Pancreas (tissue), 10 donors: ENCODE data around the gene GALM. TPM values are rescaled to one million over a fixed set of nuclear protein-coding genes. Genes with fewer than 3 reads are reported as not detected.

Experiments used
- ATAC-seq, 4 donors: fragments of 200-7000 bp; cut with Tn5 transposase; one replicate each; pipeline versions ENCODE4 v1.8.0 to v1.9.1; 2020; ENCODE audit warnings: mild to moderate bottlenecking in 4 of 4, moderate library complexity in 4 of 4
- DNase-seq, 6 donors: peaks; one replicate each; pipeline ENCODE4 v3.0.0-alpha.2; 2020
- FAIRE-seq: peaks from 2 replicates; lab custom pipeline; 2012; peaks lifted over from hg19 to GRCh38; lab: Jason Lieb, UNC
- H3K27ac ChIP-seq, 4 donors: fragments of 200-600 bp; sonication (generic); 1 replicate in 3 of 4; 2 replicates in 1 of 4; pipeline versions ENCODE4 v1.5.0 to v1.8.0; 2020
- H3K27me3 ChIP-seq, 4 donors: fragments of 200-600 bp; one replicate each; pipeline ENCODE4 v1.8.0; 2021
- H3K36me3 ChIP-seq, 3 donors: fragments of 200-600 bp; sonication (generic) in 1 of 3; one replicate each; pipeline versions ENCODE4 v1.5.0 to v1.8.0; 2020 to 2021
- H3K4me1 ChIP-seq, 3 donors: fragments of 200-600 bp; one replicate each; pipeline ENCODE4 v1.8.0; 2021
- H3K4me3 ChIP-seq, 4 donors: fragments of 200-600 bp; sonication (generic) in 2 of 4; one replicate each; pipeline versions ENCODE4 v1.5.0 to v1.8.0; 2020 to 2021
- H3K9me3 ChIP-seq, 4 donors: fragments of 200-600 bp; one replicate each; pipeline ENCODE4 v1.8.0; 2021
- CTCF ChIP-seq, 4 donors: fragments of 200-600 bp; sonication (generic) in 3 of 4; IDR thresholded peaks; one replicate each; pipeline versions ENCODE4 v1.5.0 to v1.8.0; 2021; ENCODE audit warnings: antibody characterized with exemption in 4 of 4
- WGBS, 2 donors: extraction: QIAGEN DNeasy Blood & Tissue Kit; methylation state at CpG; one replicate each; pipeline ENCODE4 v1.1.7; 2013; 5-methylcytosine and 5-hydroxymethylcytosine counted together
- intact Hi-C, 3 donors: fragments of 100-400 bp; cut with DNase I; formaldehyde crosslinking; loops; one replicate each; pipeline versions ENCODE4 v1.11.1 to v1.14.2; 2022
- polyA plus RNA-seq, 2 donors: library from polyadenylated mRNA; stranded (reverse); fragments of 200-250 nt; gene quantifications; one replicate each; pipeline ENCODE4 v1.2.3, GENCODE V29; 2013
- total RNA-seq, 6 donors: library from RNA; stranded (reverse); fragmentation: NEBNext Ultra II Directional in 4 of 6; extraction: Animal tissue kit (Norgen Biotek cat#: 25700) in 4 of 6; gene quantifications; one replicate each; pipeline versions ENCODE4 v1.2.1 to v1.2.4, GENCODE V29; 2021 to 2023
- donor health status: healthy with polysubstance abuse.
- donor health status: DM: no; HTN: no; CAD: no; lungs with moderate emphysema.
- donor health status: DM: no; HTN: no; CAD: no.
- donor health status: control.
- donor health status: control.
- donor health status: Bipolar disorder and iron deficiency.
- donor health status: DM: yes; HTN: yes; CAD: no.
- donor health status: DM: no; HTN: no; CAD: no.
- donor health status: DM: no; HTN: no; CAD: no.
- donor health status: DM: yes; HTN: yes; CAD: no.

GALM gene
- total and polyA plus RNA-seq, 8 donors: 5.4 to 10.9 (median 7.4) TPM

GRCh38 chr2:38718601-38719000, 52.7 kb downstream of the GALM start:
- WGBS, 2 donors: 90 to 93% methylated on average over 4 of the region's 4 CpGs
- no peaks in the 10 kb centered on the region for H3K9me3 ChIP-seq
- H3K27ac ChIP-seq: no peak overlapping the region
- FAIRE-seq: no peak
- intact Hi-C loops: no loop called here
- H3K27me3 ChIP-seq: no peaks in the 10 kb centered on the region
- no peak for DNase-seq
- TF ChIP-seq CTCF (IDR thresholded peaks at IDR 0.05): no peak
- peaks cover 0 to 16% (median 4%) of the 10 kb centered on the region in 3 donors for H3K4me1 ChIP-seq
- H3K4me3 ChIP-seq: no peak overlapping the region
- H3K36me3 ChIP-seq: no peaks in the 10 kb centered on the region
- ATAC-seq: no peak

- H3K4me3 ChIP-seq: no peak overlapping the region
- no peaks in the 10 kb centered on the region for H3K36me3 ChIP-seq
- TF ChIP-seq CTCF (IDR thresholded peaks at IDR 0.05): no peak
- no peak for FAIRE-seq
- no peaks in the 10 kb centered on the region for H3K9me3 ChIP-seq
- 92% methylated on average over 12 of the region's 12 CpGs for whole genome bisulfite sequencing, 2 donors
- peaks cover 0 to 16% (median 4%) of the 10 kb centered on the region in 3 donors for H3K4me1 ChIP-seq
- ATAC-seq: no peak
- H3K27ac ChIP-seq: no peak overlapping the region
- H3K27me3 ChIP-seq: no peaks in the 10 kb centered on the region
- intact Hi-C loops: no loop called here
- DNase-seq: no peak
Measured at GRCh38 chr2:38719706-38720105, 53.8 kb downstream of the GALM start.

GRCh38 chr2:38720613-38721241, 54.8 kb downstream of the GALM start:
- FAIRE-seq: no peak

GRCh38 chr2:38722271-38723061, 56.6 kb downstream of the GALM start:
- Histone ChIP-seq H3K36me3 (no peaks in the 10 kb centered on the region), H3K9me3 (no peaks in the 10 kb centered on the region), H3K4me1 (peaks cover 0 to 12% (median 4%) of the 10 kb centered on the region in 3 donors), H3K27me3 (no peaks in the 10 kb centered on the region), H3K4me3 (no peak overlapping the region), H3K27ac (peak overlapping the region in 2 of 4 donors; percentile 24 to 28)
- intact Hi-C loops: no loop called here
- ATAC-seq (peak in 1 of 4 donors; percentile 3), DNase-seq (no peak), FAIRE-seq (no peak)
- TF ChIP-seq CTCF (IDR thresholded peaks at IDR 0.05): no peak
- WGBS, 2 donors: 63 to 65% methylated on average over 9 of the region's 9 CpGs

More at GRCh38 chr2:38720613-38721241, 54.8 kb downstream of the GALM start:
- no peaks in the 10 kb centered on the region for H3K9me3 ChIP-seq
- intact Hi-C loops: no loop called here
- H3K4me1 ChIP-seq: peaks cover 0 to 12% (median 4%) of the 10 kb centered on the region in 3 donors
- peak; percentile 54 to 74 (median 66) for ATAC-seq
- WGBS, 2 donors: 33 to 39% methylated on average over 4 of the region's 4 CpGs
- peak overlapping the region in 1 of 4 donors; percentile 8 for H3K27ac ChIP-seq
- no peaks in the 10 kb centered on the region for H3K36me3 ChIP-seq
- H3K27me3 ChIP-seq: no peaks in the 10 kb centered on the region
- H3K4me3 ChIP-seq: no peak overlapping the region
- TF ChIP-seq CTCF (IDR thresholded peaks at IDR 0.05): no peak
- DNase-seq: peak in 4 of 6 donors; percentile 60 to 77 (median 68)
